ENCODE data around the gene ICA1L.

DNA sequence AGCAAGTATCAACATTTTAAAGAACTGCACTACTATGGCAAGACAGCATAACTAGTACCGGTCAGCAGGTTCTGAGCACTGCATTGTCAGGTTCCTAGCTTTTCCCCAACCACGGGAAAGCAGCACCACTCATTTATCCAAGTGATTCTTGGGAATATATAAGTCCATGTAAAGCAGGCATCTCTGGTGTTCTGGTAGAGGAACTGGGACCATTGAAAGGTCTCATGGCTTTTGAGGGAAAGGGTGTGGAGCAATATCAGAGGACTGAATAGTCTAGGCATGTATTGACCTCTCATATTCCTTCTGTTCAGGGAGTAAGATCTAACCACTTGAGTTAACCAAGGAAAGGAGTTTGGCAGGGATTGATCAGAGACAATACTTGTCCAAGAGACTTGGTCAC is 6.1 kb upstream of the ICA1L start:
- no peak for TF ChIP-seq EZH2 (IDR thresholded peaks at IDR 0.05; ENCODE audit: low read depth)
- TF ChIP-seq, protein P1, sequence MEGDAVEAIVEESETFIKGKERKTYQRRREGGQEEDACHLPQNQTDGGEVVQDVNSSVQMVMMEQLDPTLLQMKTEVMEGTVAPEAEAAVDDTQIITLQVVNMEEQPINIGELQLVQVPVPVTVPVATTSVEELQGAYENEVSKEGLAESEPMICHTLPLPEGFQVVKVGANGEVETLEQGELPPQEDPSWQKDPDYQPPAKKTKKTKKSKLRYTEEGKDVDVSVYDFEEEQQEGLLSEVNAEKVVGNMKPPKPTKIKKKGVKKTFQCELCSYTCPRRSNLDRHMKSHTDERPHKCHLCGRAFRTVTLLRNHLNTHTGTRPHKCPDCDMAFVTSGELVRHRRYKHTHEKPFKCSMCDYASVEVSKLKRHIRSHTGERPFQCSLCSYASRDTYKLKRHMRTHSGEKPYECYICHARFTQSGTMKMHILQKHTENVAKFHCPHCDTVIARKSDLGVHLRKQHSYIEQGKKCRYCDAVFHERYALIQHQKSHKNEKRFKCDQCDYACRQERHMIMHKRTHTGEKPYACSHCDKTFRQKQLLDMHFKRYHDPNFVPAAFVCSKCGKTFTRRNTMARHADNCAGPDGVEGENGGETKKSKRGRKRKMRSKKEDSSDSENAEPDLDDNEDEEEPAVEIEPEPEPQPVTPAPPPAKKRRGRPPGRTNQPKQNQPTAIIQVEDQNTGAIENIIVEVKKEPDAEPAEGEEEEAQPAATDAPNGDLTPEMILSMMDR (conservative IDR thresholded peaks at IDR 0.05) = no peak

All from PC-9 (cell line).